RWPE1 (cell line): Measurements from ENCODE around the gene PHF12.

Experiments used
- CTCF ChIA-PET: fragments of 350-600 bp; sonication (Branson Sonifier 250); formaldehyde crosslinking; extraction: SDS; loops from one replicate; lab custom pipeline; 2021; lab: Yijun Ruan, JAX
- POLR2A ChIA-PET: fragments of 400-600 bp; formaldehyde crosslinking; extraction: SDS; loops from one replicate; lab custom pipeline; 2020; ENCODE audit warnings: antibody characterized with exemption; ENCODE audit not compliant: low non-redundant PET; lab: Yijun Ruan, JAX
- DNase-seq: peaks from one replicate; pipeline ENCODE4 v3.0.0; 2012; ENCODE audit warnings: low spot score
- H3K27ac ChIP-seq: fragments of 450-650 bp; 2 replicates; pipeline ENCODE4 v1.5.1; 2017
- CTCF ChIP-seq: fragments of 450-650 bp; conservative IDR thresholded peaks from 2 replicates; pipeline ENCODE4 v1.5.1; 2017; ENCODE audit warnings: low read depth, mild to moderate bottlenecking

PHF12 gene

GRCh38 chr17:28969706-28970393 lies 18.5 kb upstream of the PHF12 start:
- ChIA-PET CTCF (no interaction called here), POLR2A (no interaction called here)
- no peak for TF ChIP-seq CTCF
- no peak overlapping the region for H3K27ac ChIP-seq
- DNase-seq, result no peak

GRCh38 chr17:28968914-28969295 lies 17.6 kb upstream of the PHF12 start:
- no peak overlapping the region for H3K27ac ChIP-seq
- ChIA-PET POLR2A (no interaction called here), CTCF (interaction anchor here (0.7 kb wide), 1 partner anchor 994 kb away, joined by 3 read pairs; no protein-coding TSS in a partner anchor)
- TF ChIP-seq CTCF, result no peak
- DNase-seq, result no peak

DNA sequence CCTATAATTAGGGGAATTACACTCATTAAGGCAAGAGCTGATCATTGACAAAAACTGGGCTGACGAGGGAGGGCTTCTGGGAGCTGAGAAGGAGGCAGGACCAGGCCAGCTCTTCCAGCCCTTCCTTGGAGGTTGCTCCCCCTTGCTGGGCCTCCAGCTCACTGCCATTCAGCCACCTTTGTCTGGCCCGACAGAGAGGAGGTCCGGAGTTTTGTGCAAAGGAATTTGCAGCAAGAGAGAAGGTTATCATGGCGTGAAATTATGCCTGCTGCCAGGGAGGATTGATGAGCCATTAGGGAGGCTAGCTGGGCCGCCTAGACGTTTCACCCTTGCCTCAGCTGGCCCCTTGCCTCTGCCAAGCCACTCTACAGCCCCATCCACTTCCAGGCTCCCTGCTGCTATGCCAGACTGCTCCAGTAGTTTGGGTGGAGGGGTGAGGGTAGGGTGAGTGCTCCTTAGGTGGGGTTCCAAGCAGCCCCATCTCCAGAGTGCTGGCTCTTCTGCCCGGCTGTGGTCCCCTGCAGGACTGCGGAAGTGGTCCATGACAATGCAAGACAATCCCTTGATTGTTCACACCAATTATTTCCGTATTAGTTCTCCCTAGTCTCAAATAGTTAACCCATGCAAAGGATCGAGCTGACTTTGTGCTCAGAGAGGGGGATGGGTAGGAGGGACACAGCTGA lies 17.1 kb upstream of the PHF12 start:
- TF ChIP-seq CTCF, result no peak
- DNase-seq, result no peak
- ChIA-PET POLR2A (no interaction called here), CTCF (interaction anchor here (0.7 kb wide), 1 partner anchor 993 kb away, joined by 3 read pairs; no protein-coding TSS in a partner anchor)
- H3K27ac ChIP-seq, result no peak overlapping the region

- ChIA-PET POLR2A (no interaction called here), CTCF (no interaction called here)
- H3K27ac ChIP-seq, result no peak overlapping the region
- no peak for TF ChIP-seq CTCF
- no peak for DNase-seq
These were observed 16.2 kb upstream of the PHF12 start for GRCh38 chr17:28967221-28968135.

DNA sequence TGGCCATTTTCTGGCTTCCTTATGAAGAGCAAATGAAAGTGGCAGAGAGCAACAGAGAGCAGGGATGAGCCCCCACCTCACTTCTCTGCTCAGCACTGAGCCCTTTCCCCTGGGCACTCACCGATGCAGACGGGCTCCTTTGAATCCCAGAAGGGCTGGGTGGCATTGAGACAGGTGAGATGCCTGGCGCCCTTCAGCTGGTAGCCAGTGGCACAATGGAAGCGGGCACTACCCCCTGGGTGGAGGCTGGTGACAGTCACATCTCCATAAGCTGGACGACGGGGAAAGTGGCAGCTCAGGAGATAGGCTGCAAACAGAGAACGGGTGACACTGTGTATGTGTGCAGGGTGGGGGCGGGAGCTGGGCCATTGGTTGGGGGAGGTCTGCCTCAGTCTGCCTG lies 12.5 kb upstream of the PHF12 start:
- CTCF ChIA-PET, result interaction anchor here (0.6 to 2.1 kb wide), 6 partner anchors 11 to 153 kb away, joined by 3 to 10 read pairs (median 6); no protein-coding TSS in a partner anchor
- DNase-seq, result no peak
- POLR2A ChIA-PET, result no interaction called here
- no peak for TF ChIP-seq CTCF
- no peak overlapping the region for H3K27ac ChIP-seq

DNA sequence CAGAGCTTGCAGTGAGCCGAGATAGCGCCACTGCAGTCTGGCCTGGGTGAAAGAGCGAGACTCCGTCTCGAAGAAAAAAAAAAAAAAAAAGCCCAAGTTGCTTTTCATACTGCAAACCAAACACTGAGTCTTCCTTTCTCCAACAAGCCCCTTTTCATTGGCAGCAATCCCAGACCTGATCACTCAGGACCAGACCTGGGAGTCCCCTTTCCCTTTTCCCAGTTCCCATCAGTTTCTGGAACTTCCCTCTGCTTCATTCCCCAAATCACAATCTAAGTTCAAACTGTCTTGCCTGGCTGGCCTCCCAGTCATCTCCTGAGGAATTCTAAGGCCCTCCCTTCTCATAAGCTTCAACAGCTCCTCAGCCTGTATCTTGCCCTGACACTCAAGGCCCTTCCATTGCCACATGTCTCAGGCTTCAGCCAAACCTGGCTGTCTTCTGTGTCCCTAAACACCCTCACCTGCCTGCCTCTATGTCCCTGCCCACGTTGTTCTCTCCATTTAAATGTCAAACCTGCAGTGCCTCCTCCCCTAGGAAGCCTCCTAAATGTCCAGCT lies 11.8 kb upstream of the PHF12 start:
- TF ChIP-seq CTCF, result no peak
- POLR2A ChIA-PET, result no interaction called here
- CTCF ChIA-PET, result interaction anchor here (0.6 to 2.1 kb wide), 4 partner anchors 10 to 154 kb away, joined by 3 to 10 read pairs (median 6); no protein-coding TSS in a partner anchor
- no peak for DNase-seq
- H3K27ac ChIP-seq, result no peak overlapping the region
